SHP77 (cell line): ENCODE results near the gene NIPA2.

ENCODE experiments used
- DNase-seq, 2 experiments: peaks; one replicate each; lab custom pipeline; 2025; lab: John Stamatoyannopoulos, UW

NIPA2 gene

GRCh38 chr15:22877607-22878006, 39.1 kb downstream of the NIPA2 start:
- no peak for DNase-seq

GRCh38 chr15:22878103-22878502, 39.6 kb downstream of the NIPA2 start:
- peak; percentile 64 to 79 for DNase-seq

GRCh38 chr15:22880068-22880980, 41.9 kb downstream of the NIPA2 start:
- DNase-seq = no peak

- no peak for DNase-seq
These were observed 42.7 kb downstream of the NIPA2 start for GRCh38 chr15:22880981-22881738.

- DNase-seq = no peak
These were observed 43.4 kb downstream of the NIPA2 start for GRCh38 chr15:22881739-22882440.

- no peak for DNase-seq
These were observed 44.7 kb downstream of the NIPA2 start for GRCh38 chr15:22883196-22883595.

GRCh38 chr15:22884344-22884743, 45.9 kb downstream of the NIPA2 start:
- DNase-seq = no peak

- no peak for DNase-seq
These were observed 46.7 kb downstream of the NIPA2 start for GRCh38 chr15:22885120-22885519.

GRCh38 chr15:22887157-22887951, 48.9 kb downstream of the NIPA2 start:
- no peak for DNase-seq

GRCh38 chr15:22888120-22888859, 49.8 kb downstream of the NIPA2 start:
- DNase-seq = no peak

GRCh38 chr15:22889146-22889818, 50.8 kb downstream of the NIPA2 start:
- no peak for DNase-seq

- DNase-seq = no peak
These were observed 51.8 kb downstream of the NIPA2 start for GRCh38 chr15:22890296-22890695.

GRCh38 chr15:22891426-22892210, 53.2 kb downstream of the NIPA2 start:
- DNase-seq = no peak

- no peak for DNase-seq
These were observed 53.9 kb downstream of the NIPA2 start for GRCh38 chr15:22892333-22892732.

- no peak for DNase-seq
These were observed 54.6 kb downstream of the NIPA2 start for GRCh38 chr15:22893081-22893480.

GRCh38 chr15:22893881-22894280, 55.4 kb downstream of the NIPA2 start:
- DNase-seq = no peak

GRCh38 chr15:22895465-22896190, 57.2 kb downstream of the NIPA2 start:
- no peak for DNase-seq

- DNase-seq = no peak
These were observed 63.6 kb downstream of the NIPA2 start for GRCh38 chr15:22902046-22902445.

GRCh38 chr15:22902578-22902977, 64.1 kb downstream of the NIPA2 start:
- DNase-seq = no peak
